HG03175 (cell line): ENCODE measurements around the gene SHTN1.

Experiments
- ATAC-seq: cut with Tn5 transposase; IDR thresholded peaks from one replicate; pipeline ENCODE4 v1.9.1; 2021; ENCODE audit warnings: mild to moderate bottlenecking, moderate library complexity; ENCODE audit not compliant: unreplicated experiment

Gene SHTN1

GRCh38 chr10:116988311-116988710 lies 16.7 kb downstream of the SHTN1 start:
- no peak for ATAC-seq

- ATAC-seq, result no peak
Observed at GRCh38 chr10:116985611-116986010, 19.4 kb downstream of the SHTN1 start.

- ATAC-seq, result no peak
Observed at GRCh38 chr10:116984202-116984990, 20.6 kb downstream of the SHTN1 start.

- ATAC-seq, result no peak
Observed at GRCh38 chr10:116980041-116980440, 24.9 kb downstream of the SHTN1 start.

- no peak for ATAC-seq
Observed at GRCh38 chr10:116978901-116979300, 26.1 kb downstream of the SHTN1 start.

- no peak for ATAC-seq
Observed at GRCh38 chr10:116974456-116975005, 30.5 kb downstream of the SHTN1 start.

GRCh38 chr10:116973946-116974455 lies 31.0 kb downstream of the SHTN1 start:
- no peak for ATAC-seq

GRCh38 chr10:116973371-116973905 lies 31.5 kb downstream of the SHTN1 start:
- ATAC-seq, result no peak

GRCh38 chr10:116972131-116972530 lies 32.9 kb downstream of the SHTN1 start:
- no peak for ATAC-seq

- ATAC-seq, result no peak
Observed at GRCh38 chr10:116970050-116970449, 34.9 kb downstream of the SHTN1 start.

- no peak for ATAC-seq
Observed at GRCh38 chr10:116968331-116968730, 36.7 kb downstream of the SHTN1 start.

GRCh38 chr10:116961406-116962251 lies 43.4 kb downstream of the SHTN1 start:
- ATAC-seq, result no peak

GRCh38 chr10:116960066-116960776 lies 44.8 kb downstream of the SHTN1 start:
- ATAC-seq, result no peak

GRCh38 chr10:116952729-116953128 lies 52.3 kb downstream of the SHTN1 start:
- no peak for ATAC-seq

GRCh38 chr10:116948530-116948870 lies 56.5 kb downstream of the SHTN1 start:
- ATAC-seq, result peak; percentile 33

GRCh38 chr10:116947841-116948529 lies 57.0 kb downstream of the SHTN1 start:
- peak; percentile 40 for ATAC-seq

- ATAC-seq, result no peak
Observed at GRCh38 chr10:116944911-116945310, 60.1 kb downstream of the SHTN1 start.

GRCh38 chr10:116931806-116932205 lies 73.2 kb downstream of the SHTN1 start:
- ATAC-seq, result no peak

GRCh38 chr10:116926426-116926825 lies 78.6 kb downstream of the SHTN1 start:
- no peak for ATAC-seq

GRCh38 chr10:116925056-116925455 lies 79.9 kb downstream of the SHTN1 start:
- no peak for ATAC-seq
